Stimulated activated CD4-positive, alpha-beta T cell treated with anti-CD3 and anti-CD28 coated beads, TNF-alpha, amount 100 ng/mL, for 48 hours (primary cell): Measurements from ENCODE around the gene ERG28.
"Not testable (repeated sequence)": the region's sequence is repeated elsewhere in the genome, so short reads cannot be mapped to it uniquely, and the experiment has no call there.

ENCODE experiments used
- DNase-seq, 3 donors: peaks; one replicate each; pipeline ENCODE4 v3.0.0-alpha.2; 2020; ENCODE audit warnings: low read depth in 3 of 3

ERG28 gene, protein sequence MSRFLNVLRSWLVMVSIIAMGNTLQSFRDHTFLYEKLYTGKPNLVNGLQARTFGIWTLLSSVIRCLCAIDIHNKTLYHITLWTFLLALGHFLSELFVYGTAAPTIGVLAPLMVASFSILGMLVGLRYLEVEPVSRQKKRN

DNA sequence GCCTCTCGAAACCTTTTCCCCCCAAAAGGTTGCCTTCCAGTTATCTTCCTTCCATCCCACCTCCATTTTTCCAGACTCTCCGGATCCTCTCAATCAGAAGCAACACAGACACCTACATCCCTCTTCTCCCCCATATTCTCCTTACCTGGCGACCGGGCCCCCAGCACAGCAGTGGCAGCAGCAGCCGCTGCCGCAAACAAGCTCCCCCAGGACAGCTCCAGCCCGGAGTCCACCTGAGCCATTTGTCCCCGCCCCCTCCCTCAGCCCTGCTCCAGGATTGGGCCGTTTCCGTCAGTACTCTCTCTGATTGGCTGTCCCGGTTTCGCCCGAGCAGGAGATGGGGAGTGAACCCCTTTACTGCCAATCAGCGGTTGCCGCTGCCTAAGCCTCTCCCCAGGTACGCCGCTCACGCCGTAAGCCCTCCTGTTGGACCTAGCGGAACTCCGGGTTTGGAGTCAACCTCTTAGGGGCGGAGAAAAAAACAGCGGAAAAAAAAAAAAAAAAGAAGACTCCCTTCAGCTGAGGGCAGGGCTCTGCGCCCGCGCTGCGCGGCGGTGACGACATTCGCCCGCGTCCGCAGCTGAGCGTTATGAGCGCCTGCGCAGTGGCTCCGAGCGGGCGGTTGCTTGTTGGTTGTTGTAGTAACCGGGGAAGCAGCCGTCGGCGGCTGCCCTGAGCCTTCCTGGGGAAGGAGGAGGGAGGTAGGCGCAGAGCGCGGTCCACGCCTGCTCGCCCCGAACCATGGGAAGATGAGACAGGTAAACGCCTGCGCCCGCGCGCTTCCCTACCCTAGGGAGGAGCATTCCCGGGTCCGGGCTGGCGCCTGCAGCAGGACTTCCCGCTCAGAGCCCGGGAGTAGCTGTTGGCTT lies at the start of gene ERG28, which contains the start of gene TTLL5:
TSS of gene ERG28 (minus strand) at position 247 of the 869 bp plus-strand sequence. CDS start 3,374 bp downstream, outside the sequence.
TSS of gene TTLL5 (plus strand) at position 617 of the 869 bp plus-strand sequence. CDS start 1,904 bp downstream, outside the sequence.
- peak; percentile 90 to 96 (median 95) for DNase-seq

GRCh38 chr14:75709207-75709812 lies 48.6 kb upstream of the ERG28 start:
- peak in 2 of 3 donors; percentile 18 to 61 for DNase-seq

DNA sequence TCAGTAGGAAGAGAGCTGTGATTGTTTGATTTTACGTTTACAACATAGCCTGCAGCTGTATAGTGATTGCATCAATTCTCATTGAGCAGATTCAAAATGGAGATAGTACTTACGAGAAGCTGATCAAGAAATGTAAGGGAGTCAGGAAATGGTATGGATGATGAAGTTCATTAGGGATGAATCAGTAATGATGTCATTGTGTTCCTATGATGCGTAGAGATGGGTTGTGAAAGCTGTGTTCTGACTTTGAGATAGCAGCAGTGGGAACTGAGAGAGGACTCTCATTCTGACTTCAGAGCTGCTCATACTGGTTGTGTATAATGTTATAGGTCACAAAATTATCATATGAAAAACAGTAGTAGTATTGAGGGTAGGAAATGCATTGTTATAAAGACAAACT lies 44.3 kb upstream of the ERG28 start:
- DNase-seq: no peak

GRCh38 chr14:75703467-75703866 lies 42.8 kb upstream of the ERG28 start:
- DNase-seq: no peak

GRCh38 chr14:75702616-75703261 lies 42.1 kb upstream of the ERG28 start:
- no peak for DNase-seq

DNA sequence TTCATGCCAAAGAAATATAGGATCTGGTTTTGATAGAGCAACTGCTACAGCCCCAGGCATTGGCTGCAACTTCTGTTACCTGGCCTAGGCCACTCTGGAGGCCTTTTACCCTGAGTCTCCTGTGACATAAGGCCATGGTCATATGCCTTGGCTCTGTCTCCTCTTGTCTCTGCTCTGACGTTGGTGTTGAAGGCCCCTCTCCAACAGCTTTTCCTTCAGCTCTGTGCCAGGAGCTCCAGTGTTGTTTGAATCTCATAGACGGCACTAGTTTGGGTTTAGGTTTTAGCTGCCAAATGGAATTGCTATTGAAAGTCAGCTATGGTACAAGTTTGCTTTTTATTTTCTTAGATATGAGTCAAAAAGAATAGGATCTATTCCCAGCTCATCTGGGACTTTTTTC lies 41.4 kb upstream of the ERG28 start:
- no peak for DNase-seq

GRCh38 chr14:75700295-75700694 lies 39.6 kb upstream of the ERG28 start:
- no peak for DNase-seq

DNA sequence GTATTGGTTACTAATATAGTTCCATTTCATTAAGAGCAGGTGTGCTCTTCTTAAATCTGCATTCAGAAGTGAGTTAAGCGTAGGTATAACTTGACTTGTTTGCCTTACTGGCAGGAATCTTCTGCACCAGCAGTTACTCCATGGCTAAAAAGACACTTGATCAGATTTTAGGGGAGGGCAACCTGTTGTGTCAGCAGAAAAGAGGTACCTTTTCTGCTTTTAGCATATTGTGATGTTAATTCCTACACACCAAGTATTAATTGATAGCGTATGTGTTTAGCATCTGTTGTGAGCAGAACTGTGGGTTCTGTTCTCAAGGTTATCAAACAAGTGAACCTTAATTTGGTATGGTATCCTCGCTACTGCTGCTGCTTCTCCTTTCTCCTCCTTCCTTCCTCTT lies 38.7 kb upstream of the ERG28 start:
- no peak for DNase-seq

DNA sequence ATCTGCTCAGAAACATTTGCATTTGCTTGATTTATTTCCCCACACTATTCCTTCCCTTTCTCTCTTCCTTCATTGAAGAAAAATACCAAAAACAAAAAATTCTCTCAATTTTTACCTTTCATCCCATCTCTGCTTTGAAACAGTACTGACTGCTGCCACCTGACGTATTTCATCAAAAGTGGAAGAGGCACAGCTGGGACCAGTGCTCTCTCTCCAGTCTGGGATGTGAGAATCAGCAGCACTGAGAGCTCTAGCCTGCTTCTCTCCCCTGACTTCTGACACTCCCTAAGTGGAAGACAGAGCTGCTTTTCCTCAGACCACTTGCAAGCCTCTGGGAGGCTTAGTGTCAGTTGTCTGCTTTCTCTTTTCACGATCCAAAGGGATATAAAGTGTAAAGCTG lies 37.2 kb upstream of the ERG28 start:
- no peak for DNase-seq

DNA sequence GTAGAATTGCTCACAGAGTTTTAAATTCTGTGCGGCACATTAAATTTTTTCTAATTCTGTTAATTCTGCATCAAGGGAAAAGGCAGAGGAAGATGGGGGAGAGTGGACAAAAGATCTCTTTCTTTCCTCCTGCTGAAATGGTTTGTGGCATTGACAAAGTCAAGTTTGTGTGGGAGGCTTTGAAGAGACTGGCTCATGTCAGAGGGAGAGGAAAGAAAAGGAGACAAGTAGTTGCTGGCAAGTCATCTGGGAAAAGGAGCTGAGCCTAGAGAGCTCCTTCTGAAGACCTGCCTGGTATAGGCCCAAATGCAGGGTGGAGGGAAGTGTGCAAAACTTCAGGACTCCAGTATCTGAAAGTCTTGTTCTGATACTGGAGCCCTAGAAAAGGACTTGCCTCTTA lies 36.7 kb upstream of the ERG28 start:
- DNase-seq: no peak

DNA sequence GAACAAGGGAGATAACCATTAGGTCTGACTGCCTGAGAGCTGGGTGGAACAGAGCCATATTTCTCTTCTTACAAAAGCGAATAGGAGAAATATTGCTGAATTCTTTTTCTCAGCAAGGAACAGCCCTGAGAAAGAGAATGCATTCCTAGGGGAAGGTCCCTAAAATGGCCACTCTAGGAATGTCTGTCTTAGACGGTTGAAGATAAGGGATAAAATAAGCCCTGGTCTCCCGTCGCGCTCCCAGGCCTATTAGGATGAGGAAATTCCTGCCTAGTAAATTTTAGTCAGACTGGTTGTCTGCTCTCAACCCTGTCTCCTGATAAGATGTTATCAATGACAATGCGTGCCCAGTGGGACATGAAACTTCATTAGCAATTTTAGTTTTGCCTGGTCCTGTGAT lies 34.3 kb upstream of the ERG28 start:
- DNase-seq: not testable (repeated sequence)

DNA sequence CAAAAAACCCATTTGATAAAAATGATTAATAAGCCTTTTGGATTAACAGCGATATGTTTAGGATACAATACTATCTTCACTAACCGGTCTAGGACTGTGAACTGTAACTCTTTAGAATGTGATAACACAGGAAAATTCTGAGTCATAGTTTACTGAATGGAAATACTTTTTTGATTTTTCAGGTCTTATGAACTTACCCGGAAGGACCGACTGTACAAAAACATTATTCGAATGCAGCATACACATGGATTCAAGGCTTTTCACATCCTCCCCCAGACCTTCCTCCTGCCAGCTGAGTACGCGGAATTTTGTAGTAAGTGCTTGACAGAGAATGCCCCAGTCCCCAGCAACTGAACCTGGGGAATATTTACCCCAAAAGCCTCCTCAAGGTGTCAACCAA lies 29.3 kb upstream of the ERG28 start:
- DNase-seq: no peak

- no peak for DNase-seq
Observed at GRCh38 chr14:75689012-75689411, 28.3 kb upstream of the ERG28 start.

GRCh38 chr14:75685910-75686309 lies 25.2 kb upstream of the ERG28 start:
- DNase-seq: no peak

DNA sequence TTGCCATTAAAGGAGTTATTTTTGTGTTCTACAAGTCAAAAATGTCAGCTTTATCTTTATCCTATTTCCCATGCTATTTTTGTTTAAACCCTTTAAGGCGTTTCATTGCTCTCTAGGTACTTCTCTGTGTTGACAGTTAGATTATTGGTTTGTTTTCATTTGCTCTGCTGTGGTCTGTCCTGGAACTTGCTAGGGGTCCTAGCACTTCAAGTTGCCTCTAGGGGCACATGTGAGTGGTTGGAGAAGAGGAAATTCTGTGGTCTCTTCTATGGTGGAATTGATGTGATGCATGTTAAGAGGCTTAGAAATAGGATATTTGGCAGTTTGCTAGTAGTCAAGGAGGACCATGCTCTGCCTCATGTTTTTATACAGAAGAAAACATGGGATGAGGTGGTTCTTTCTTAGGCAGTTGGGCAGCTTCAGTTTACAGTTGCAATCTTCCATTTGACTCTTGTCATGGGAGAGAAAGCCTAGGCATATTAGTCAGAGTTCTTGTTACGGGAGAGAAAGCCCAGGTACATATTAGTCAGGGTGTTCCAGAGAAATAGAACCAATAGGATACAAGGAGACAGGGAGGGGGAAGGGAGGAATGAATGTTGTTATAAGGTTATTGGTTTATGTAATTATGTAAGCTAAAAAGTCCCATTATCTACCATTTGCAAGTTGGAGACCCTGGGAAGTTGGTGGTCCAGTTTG lies 14.7 kb upstream of the ERG28 start:
- DNase-seq: no peak

DNA sequence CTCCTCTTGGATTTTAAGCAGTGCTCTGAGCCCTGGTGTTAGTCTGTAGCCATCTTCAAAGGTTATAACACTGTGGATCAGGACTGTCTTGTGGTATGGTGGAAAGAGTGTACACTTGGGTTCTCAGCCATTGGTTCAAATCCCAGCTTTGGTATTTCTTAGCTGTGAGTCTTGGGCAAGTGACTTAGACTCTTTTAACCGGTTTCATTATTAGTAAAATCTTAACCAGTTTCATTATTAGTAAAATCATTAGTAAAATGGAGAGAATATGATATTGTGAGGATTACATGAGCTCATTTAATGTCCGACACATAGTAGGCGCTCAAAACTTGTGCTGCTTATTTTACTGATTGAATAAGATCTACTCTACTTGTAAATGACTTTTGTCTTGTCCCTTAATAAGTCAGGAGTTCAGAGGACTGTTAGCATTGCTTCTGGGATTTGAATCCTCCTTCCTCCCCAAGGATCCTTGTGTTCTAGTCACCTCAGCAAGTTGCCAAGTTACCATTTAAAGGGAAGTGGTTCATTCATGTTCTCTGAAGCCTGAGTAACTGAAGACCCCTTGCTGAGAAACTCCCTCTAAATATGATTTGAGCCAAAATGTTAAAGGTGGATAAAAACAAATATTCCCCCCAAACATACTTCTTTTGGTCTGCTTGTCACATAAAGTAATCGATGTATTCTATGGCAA lies 12.8 kb upstream of the ERG28 start:
- no peak for DNase-seq

DNA sequence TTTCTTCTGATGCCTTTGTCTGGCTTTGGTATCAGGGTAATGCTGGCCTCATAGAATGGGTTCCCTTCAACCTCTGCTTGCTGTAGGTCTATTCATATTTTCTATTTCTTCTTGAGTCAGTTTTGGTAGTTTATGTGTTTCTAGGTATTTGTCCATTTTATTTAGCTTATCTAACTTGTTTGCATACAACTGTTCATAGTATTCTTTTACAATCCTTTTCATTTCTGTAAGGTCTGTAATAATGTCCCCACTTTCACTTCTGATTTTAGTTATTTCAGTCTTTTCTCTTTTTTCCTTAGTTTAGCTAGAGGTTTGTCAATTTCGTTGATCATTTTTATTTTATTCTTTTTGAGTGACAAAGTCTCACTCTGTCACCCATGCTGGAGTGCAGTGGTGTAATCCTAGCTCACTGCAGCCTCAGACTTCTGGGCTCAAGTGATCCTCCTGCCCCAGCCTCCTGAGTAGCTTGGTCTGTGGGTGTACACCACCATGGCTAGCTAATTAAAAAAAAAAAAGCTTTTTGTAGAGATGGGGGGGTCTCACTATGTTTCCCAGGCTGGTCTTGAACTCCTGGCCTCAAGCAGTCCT lies 12.0 kb upstream of the ERG28 start:
- no peak for DNase-seq

GRCh38 chr14:75667099-75667765 lies 6.6 kb upstream of the ERG28 start:
- DNase-seq: no peak

GRCh38 chr14:75662966-75663365 lies 2.3 kb upstream of the ERG28 start:
- no peak for DNase-seq

GRCh38 chr14:75661499-75661814 lies 781 bp upstream of the ERG28 start:
- DNase-seq: no peak
